DND-41 (cell line): ENCODE data around the gene LYPLA2.

Source experiments
- ATAC-seq: fragments of 200-7000 bp; cut with Tn5 transposase; 3 replicates; pipeline ENCODE4 v1.9.1; 2021; ENCODE audit warnings: low read depth; ENCODE audit not compliant: insufficient read depth
- DNase-seq: peaks from one replicate; pipeline ENCODE4 v3.0.0-alpha.2; 2020
- H2AFZ ChIP-seq: 2 replicates; pipeline ENCODE4 v1.6.0; 2012; ENCODE audit warnings: low read depth, low read length
- H3K27ac ChIP-seq: 2 replicates; pipeline ENCODE4 v1.5.1; 2012; ENCODE audit warnings: low read length, inconsistent platforms
- H3K27me3 ChIP-seq: fragments of 200-600 bp; sonication (generic); 2 replicates; pipeline ENCODE4 v1.6.0; 2012; ENCODE audit warnings: low read length, mild to moderate bottlenecking, inconsistent platforms; ENCODE audit not compliant: insufficient read depth, poor library complexity
- H3K36me3 ChIP-seq: 2 replicates; pipeline ENCODE4 v1.5.1; 2012; ENCODE audit warnings: low read length, inconsistent platforms; ENCODE audit not compliant: insufficient read depth
- H3K4me1 ChIP-seq: 2 replicates; pipeline ENCODE4 v1.5.1; 2012; ENCODE audit warnings: mild to moderate bottlenecking, low read length; ENCODE audit not compliant: insufficient read depth
- H3K4me2 ChIP-seq: 2 replicates; pipeline ENCODE4 v1.6.0; 2012; ENCODE audit warnings: mild to moderate bottlenecking, moderate library complexity, low read length, inconsistent platforms; ENCODE audit not compliant: insufficient read depth
- H3K4me3 ChIP-seq, 2 experiments: fragments of 200-600 bp in 1 of 2; shearing (Covaris generic) in 1 of 2; 2 replicates each; pipeline ENCODE4 v1.5.1; 2012 to 2016; ENCODE audit warnings: inconsistent platforms in 2 of 2, low read length in 2 of 2, mild to moderate bottlenecking in 2 of 2, low read depth in 1 of 2, moderate library complexity in 1 of 2
- H3K79me2 ChIP-seq: 2 replicates; pipeline ENCODE4 v1.6.0; 2012; ENCODE audit warnings: low read length, inconsistent platforms; ENCODE audit not compliant: insufficient read depth
- H3K9ac ChIP-seq: 2 replicates; pipeline ENCODE4 v1.6.0; 2012; ENCODE audit warnings: low read depth, mild to moderate bottlenecking, inconsistent platforms, low read length, moderate library complexity
- H3K9me3 ChIP-seq: 2 replicates; pipeline ENCODE4 v1.5.1; 2012; ENCODE audit warnings: low read length, moderate library complexity, mild to moderate bottlenecking, inconsistent platforms; ENCODE audit not compliant: insufficient read depth, severe bottlenecking
- H4K20me1 ChIP-seq: 2 replicates; pipeline ENCODE4 v1.6.0; 2012; ENCODE audit warnings: low read length; ENCODE audit not compliant: insufficient read depth
- CTCF ChIP-seq: IDR thresholded peaks from 2 replicates; pipeline ENCODE4 v1.5.1; 2012; ENCODE audit warnings: borderline replicate concordance, low read length, moderate library complexity, mild to moderate bottlenecking; ENCODE audit not compliant: poor library complexity, severe bottlenecking; ENCODE audit errors: extremely low read depth
- EZH2 ChIP-seq: IDR thresholded peaks from 3 replicates; pipeline ENCODE4 v1.6.1; 2012; ENCODE audit warnings: borderline replicate concordance, low read depth, mild to moderate bottlenecking, moderate library complexity, low read length, inconsistent platforms; ENCODE audit not compliant: severe bottlenecking

LYPLA2 gene

GRCh38 chr1:23756676-23757075 is 34.3 kb upstream of the LYPLA2 start:
- Histone ChIP-seq H4K20me1 (peaks cover 12% of the 10 kb centered on the region), H2AFZ (no peak overlapping the region), H3K27ac (no peak overlapping the region), H3K36me3 (peaks cover 97% of the 10 kb centered on the region), H3K4me2 (no peak overlapping the region), H3K9ac (no peak overlapping the region), H3K4me1 (no peaks in the 10 kb centered on the region), H3K9me3 (no peaks in the 10 kb centered on the region), H3K27me3 (no peaks in the 10 kb centered on the region), H3K4me3 (no peak overlapping the region), H3K79me2 (peaks cover 6% of the 10 kb centered on the region; the same call in 1 of the 2 replicates)
- DNase-seq, result no peak
- no peak for ATAC-seq
- TF ChIP-seq EZH2, result no peak
- TF ChIP-seq CTCF, result no peak

DNA sequence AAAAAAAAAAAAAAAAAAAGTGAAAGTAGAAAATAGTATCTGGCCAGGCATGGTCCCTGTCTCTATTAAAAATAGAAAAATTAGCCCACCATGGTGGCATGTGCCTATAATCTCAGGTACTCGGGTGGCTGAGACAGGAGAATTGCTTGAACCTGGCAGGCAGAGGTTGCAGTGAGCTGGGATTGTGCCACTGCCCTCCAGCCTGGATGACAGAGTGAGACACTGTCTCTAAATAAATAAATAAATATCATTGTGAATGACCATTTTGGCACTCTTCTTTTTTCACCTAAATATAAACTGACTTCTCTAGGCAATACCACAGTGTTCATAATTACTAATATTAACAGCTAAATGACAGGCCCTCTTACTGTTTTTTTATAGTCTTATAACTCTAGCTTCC is 33.1 kb upstream of the LYPLA2 start:
- TF ChIP-seq EZH2 (no peak), CTCF (no peak)
- DNase-seq (no peak), ATAC-seq (no peak)
- Histone ChIP-seq H3K4me3 (no peak overlapping the region), H3K27ac (no peak overlapping the region), H3K27me3 (no peaks in the 10 kb centered on the region), H3K9ac (no peak overlapping the region), H3K36me3 (peaks cover 94% of the 10 kb centered on the region), H3K4me1 (no peaks in the 10 kb centered on the region), H2AFZ (no peak overlapping the region), H3K9me3 (no peaks in the 10 kb centered on the region), H4K20me1 (peaks cover 6% of the 10 kb centered on the region; the same call in 1 of the 2 replicates), H3K4me2 (no peak overlapping the region), H3K79me2 (no peaks in the 10 kb centered on the region)

- no peaks in the 10 kb centered on the region for H3K27me3 ChIP-seq
- no peaks in the 10 kb centered on the region for H3K4me1 ChIP-seq
- no peak overlapping the region for H2AFZ ChIP-seq
- no peak overlapping the region for H3K4me2 ChIP-seq
- no peak overlapping the region for H3K27ac ChIP-seq
- H3K36me3 ChIP-seq, result peaks cover 88% of the 10 kb centered on the region
- ATAC-seq, result no peak
- no peaks in the 10 kb centered on the region for H3K9me3 ChIP-seq
- H3K79me2 ChIP-seq, result no peaks in the 10 kb centered on the region
- H4K20me1 ChIP-seq, result peaks cover 6% of the 10 kb centered on the region
- DNase-seq, result no peak
- no peak overlapping the region for H3K9ac ChIP-seq
- H3K4me3 ChIP-seq, result no peak overlapping the region
- TF ChIP-seq EZH2 (no peak), CTCF (no peak)
Measured at GRCh38 chr1:23759277-23759676, 31.7 kb upstream of the LYPLA2 start.
